C4-2B (cell line): Measurements from ENCODE around the gene POU5F1.

Experiments used
- H3K27ac ChIP-seq: fragments of 450-650 bp; 2 replicates; pipeline ENCODE4 v1.5.1; 2017
- ZFX ChIP-seq: fragments of 450-650 bp; IDR thresholded peaks from 2 replicates; pipeline ENCODE4 v1.6.1; 2017
- TF ChIP-seq, protein P1 (sequence below): fragments of 450-650 bp; conservative IDR thresholded peaks from 2 replicates; pipeline ENCODE4 v1.5.1; 2017; ENCODE audit warnings: mild to moderate bottlenecking

Gene POU5F1

GRCh38 chr6:31131595-31131994, 38.9 kb downstream of the POU5F1 start:
- no peak overlapping the region for H3K27ac ChIP-seq
- TF ChIP-seq, protein P1, sequence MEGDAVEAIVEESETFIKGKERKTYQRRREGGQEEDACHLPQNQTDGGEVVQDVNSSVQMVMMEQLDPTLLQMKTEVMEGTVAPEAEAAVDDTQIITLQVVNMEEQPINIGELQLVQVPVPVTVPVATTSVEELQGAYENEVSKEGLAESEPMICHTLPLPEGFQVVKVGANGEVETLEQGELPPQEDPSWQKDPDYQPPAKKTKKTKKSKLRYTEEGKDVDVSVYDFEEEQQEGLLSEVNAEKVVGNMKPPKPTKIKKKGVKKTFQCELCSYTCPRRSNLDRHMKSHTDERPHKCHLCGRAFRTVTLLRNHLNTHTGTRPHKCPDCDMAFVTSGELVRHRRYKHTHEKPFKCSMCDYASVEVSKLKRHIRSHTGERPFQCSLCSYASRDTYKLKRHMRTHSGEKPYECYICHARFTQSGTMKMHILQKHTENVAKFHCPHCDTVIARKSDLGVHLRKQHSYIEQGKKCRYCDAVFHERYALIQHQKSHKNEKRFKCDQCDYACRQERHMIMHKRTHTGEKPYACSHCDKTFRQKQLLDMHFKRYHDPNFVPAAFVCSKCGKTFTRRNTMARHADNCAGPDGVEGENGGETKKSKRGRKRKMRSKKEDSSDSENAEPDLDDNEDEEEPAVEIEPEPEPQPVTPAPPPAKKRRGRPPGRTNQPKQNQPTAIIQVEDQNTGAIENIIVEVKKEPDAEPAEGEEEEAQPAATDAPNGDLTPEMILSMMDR: no peak
- no peak for TF ChIP-seq ZFX

- no peak for TF ChIP-seq ZFX
- TF ChIP-seq, protein P1: no peak
- H3K27ac ChIP-seq: no peak overlapping the region
Measured at GRCh38 chr6:31130751-31131150, 39.7 kb downstream of the POU5F1 start.

DNA sequence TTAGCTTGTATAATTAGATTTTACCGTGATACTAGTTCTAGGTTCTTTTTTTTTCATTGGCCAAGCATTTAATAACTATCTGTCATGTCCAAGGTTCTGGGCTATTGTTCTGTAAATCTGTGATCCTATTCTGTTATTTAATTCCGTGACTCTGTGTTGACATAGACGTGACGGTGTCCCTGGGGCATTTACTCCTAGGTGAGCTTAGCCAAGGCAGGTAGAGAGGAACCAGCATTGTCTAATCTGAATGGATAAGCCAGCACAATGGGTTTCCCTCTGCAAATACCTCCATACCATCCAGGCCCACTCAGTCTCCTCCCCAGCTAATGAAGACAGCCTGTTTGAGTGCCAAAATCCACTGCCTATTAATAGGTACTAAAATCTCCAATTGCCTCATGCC, 41.4 kb downstream of the POU5F1 start:
- TF ChIP-seq, protein P1: no peak
- no peak for TF ChIP-seq ZFX
- peak overlapping the region; percentile 4; the same call in 1 of the 2 replicates for H3K27ac ChIP-seq

DNA sequence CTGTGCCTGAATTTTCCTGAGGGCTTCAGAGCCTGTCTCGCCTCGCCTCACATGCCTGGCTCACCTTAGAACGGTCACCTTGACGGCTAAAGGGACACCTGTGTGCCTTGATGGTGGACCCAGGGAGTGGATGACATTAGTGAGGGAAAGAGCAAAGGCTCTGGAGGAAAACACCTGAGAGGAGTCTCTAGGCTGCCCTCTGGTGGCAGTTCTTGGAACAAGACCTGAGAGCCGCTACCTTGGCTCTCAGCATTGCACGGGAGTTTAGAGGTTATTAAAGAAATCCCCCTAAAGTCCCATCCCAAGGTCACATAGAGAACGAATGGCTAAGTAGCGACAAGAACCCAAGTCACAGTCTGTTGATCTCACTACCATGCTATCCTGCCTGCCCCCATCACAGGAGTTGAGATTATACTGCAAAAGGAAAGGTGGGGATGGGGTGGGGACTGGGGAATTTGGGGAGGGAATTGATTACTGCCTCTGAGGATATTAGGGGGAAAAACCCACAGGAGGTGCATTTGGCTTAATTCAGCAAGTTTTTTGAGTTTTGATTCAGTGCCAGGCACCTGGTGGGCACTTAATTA, 42.3 kb downstream of the POU5F1 start:
- no peak overlapping the region for H3K27ac ChIP-seq
- TF ChIP-seq ZFX: no peak
- TF ChIP-seq, protein P1: peak; percentile 94

- no peak for TF ChIP-seq ZFX
- TF ChIP-seq, protein P1: no peak
- H3K27ac ChIP-seq: no peak overlapping the region
Measured at GRCh38 chr6:31126396-31127175, 43.9 kb downstream of the POU5F1 start.

GRCh38 chr6:31125586-31126363, 44.7 kb downstream of the POU5F1 start:
- peak overlapping the region; percentile 32 for H3K27ac ChIP-seq
- TF ChIP-seq ZFX: no peak
- TF ChIP-seq, protein P1: no peak

- TF ChIP-seq ZFX: no peak
- TF ChIP-seq, protein P1: no peak
- peak overlapping the region; percentile 32 for H3K27ac ChIP-seq
Measured at GRCh38 chr6:31125162-31125561, 45.3 kb downstream of the POU5F1 start.
